Activated CD8-positive, alpha-beta T cell treated with anti-CD3 and anti-CD28 coated beads for 36 hours (primary cell): Measurements from ENCODE around the gene SUN1. TPM values are rescaled to one million over a fixed set of nuclear protein-coding genes. Genes with fewer than 3 reads are reported as not detected.

ENCODE experiments used
- ATAC-seq: fragments of 200-7000 bp; cut with Tn5 transposase; one replicate; pipeline ENCODE4 v1.10.0; 2021; ENCODE audit warnings: mild to moderate bottlenecking, moderate library complexity
- CTCF ChIA-PET: fragments of 350-600 bp; sonication (Branson Sonifier 250); formaldehyde crosslinking; loops from one replicate; lab custom pipeline; 2021; ENCODE audit warnings: antibody characterized with exemption; lab: Charles Lee
- POLR2A ChIA-PET: fragments of 350-600 bp; sonication (Branson Sonifier 250); formaldehyde crosslinking; loops from one replicate; lab custom pipeline; 2021; ENCODE audit warnings: antibody characterized with exemption; lab: Charles Lee
- DNase-seq: peaks from one replicate; pipeline ENCODE4 v3.0.0-alpha.2; 2020
- H3K27ac Mint-ChIP-seq: one replicate; pipeline ENCODE4 v1.8.0; 2021; ENCODE audit warnings: mild to moderate bottlenecking, mixed read lengths
- H3K27me3 Mint-ChIP-seq: one replicate; pipeline ENCODE4 v1.8.0; 2021; ENCODE audit warnings: mixed read lengths
- H3K36me3 Mint-ChIP-seq: one replicate; pipeline ENCODE4 v1.8.0; 2021; ENCODE audit warnings: low read depth, mixed read lengths
- H3K4me1 Mint-ChIP-seq: one replicate; pipeline ENCODE4 v1.8.0; 2021; ENCODE audit warnings: low read depth, mixed read lengths
- H3K4me3 Mint-ChIP-seq: one replicate; pipeline ENCODE4 v1.8.0; 2021; ENCODE audit warnings: mild to moderate bottlenecking, moderate library complexity, mixed read lengths
- H3K9me3 Mint-ChIP-seq: one replicate; pipeline ENCODE4 v1.8.0; 2021; ENCODE audit warnings: mixed read lengths
- intact Hi-C: fragments of 100-400 bp; cut with micrococcal nuclease; formaldehyde crosslinking; loops from one replicate; pipeline ENCODE4 v1.10.0; 2022
- total RNA-seq, 2 experiments: library from RNA; stranded (reverse); gene quantifications; one replicate each; pipeline ENCODE4 v1.2.3, GENCODE V29; 2021
- TF ChIP-seq, protein P1 (sequence below): fragments of 200-600 bp; IDR thresholded peaks from one replicate; pipeline ENCODE4 v1.8.0; 2022; ENCODE audit warnings: antibody characterized with exemption, mild to moderate bottlenecking

SUN1 gene
- total RNA-seq, 2 experiments from 2014 or later, result 71.3 to 71.6 TPM

GRCh38 chr7:886626-887487, 54.6 kb downstream of the SUN1 start:
- Mint-ChIP-seq H3K9me3 (no peaks in the 10 kb centered on the region), H3K4me1 (peaks cover 16% of the 10 kb centered on the region), H3K27me3 (no peaks in the 10 kb centered on the region), H3K27ac (no peak overlapping the region), H3K4me3 (no peak overlapping the region), H3K36me3 (peaks cover 10% of the 10 kb centered on the region)
- ChIA-PET POLR2A (interaction anchor here (0.6 to 0.9 kb wide), 2 partner anchors 55 to 82 kb away, joined by 3 read pairs; no protein-coding TSS in a partner anchor), CTCF (no interaction called here)
- DNase-seq, result no peak
- TF ChIP-seq, protein P1, sequence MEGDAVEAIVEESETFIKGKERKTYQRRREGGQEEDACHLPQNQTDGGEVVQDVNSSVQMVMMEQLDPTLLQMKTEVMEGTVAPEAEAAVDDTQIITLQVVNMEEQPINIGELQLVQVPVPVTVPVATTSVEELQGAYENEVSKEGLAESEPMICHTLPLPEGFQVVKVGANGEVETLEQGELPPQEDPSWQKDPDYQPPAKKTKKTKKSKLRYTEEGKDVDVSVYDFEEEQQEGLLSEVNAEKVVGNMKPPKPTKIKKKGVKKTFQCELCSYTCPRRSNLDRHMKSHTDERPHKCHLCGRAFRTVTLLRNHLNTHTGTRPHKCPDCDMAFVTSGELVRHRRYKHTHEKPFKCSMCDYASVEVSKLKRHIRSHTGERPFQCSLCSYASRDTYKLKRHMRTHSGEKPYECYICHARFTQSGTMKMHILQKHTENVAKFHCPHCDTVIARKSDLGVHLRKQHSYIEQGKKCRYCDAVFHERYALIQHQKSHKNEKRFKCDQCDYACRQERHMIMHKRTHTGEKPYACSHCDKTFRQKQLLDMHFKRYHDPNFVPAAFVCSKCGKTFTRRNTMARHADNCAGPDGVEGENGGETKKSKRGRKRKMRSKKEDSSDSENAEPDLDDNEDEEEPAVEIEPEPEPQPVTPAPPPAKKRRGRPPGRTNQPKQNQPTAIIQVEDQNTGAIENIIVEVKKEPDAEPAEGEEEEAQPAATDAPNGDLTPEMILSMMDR, result no peak
- no peak for ATAC-seq
- intact Hi-C loops, result no loop called here

- H3K4me3 Mint-ChIP-seq, result no peak overlapping the region
- TF ChIP-seq, protein P1, result no peak
- H3K27ac Mint-ChIP-seq, result no peak overlapping the region
- ATAC-seq (no peak), DNase-seq (no peak)
- no peaks in the 10 kb centered on the region for H3K9me3 Mint-ChIP-seq
- POLR2A ChIA-PET, result interaction anchor here (0.6 kb wide), 1 partner anchor 81 kb away, joined by 3 read pairs; no protein-coding TSS in a partner anchor
- H3K4me1 Mint-ChIP-seq, result peaks cover 15% of the 10 kb centered on the region
- H3K36me3 Mint-ChIP-seq, result peaks cover 15% of the 10 kb centered on the region
- no peaks in the 10 kb centered on the region for H3K27me3 Mint-ChIP-seq
- CTCF ChIA-PET, result no interaction called here
- intact Hi-C loops, result no loop called here
Observed at GRCh38 chr7:887488-887820, 55.2 kb downstream of the SUN1 start.

DNA sequence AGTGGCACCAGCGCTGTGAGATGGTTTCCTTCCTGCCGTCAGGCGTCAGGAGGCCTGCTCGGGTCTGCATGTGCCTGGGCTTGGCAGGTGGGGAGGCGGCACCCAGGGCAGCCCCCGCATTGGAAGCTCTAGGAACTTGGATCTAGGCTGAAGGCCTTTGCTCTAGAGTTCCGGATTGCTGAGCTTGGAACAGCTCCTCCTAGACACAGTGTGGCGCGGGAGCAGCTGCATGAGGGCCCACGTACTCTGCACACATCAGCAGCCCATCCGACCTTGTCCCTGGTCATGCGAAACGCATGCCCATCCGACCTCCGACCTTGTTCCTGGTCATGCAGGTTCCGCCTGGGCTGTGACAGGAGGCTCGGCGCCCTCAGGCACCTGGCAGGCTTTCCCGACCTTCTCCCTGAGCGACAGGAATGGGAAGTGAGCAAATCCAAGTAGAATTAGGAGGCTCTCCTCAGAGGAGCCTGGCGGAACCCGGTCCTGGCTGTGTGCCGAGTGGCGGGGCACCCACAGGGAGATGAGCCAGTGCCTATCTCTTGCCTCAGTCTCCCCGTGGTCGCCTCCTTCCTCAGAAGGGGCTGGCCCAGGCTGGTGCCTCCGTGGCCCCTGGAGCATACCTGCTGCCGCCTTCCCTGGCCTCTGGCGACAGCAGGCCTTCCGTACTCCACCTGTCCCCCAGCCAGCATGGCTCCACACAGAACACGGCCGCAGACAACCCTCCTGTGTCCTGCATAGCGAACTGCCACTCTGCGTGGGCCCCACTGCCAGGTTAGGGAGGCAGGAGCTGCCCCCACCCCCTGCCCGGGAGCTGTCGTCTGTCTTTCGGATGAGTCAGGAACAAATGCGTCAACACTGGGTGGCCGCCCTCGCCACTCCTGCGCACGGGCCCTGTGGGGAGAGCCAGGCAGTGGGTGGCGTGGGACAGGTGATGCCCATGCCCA, 56.1 kb downstream of the SUN1 start:
- CTCF ChIA-PET, result no interaction called here
- peaks cover 22% of the 10 kb centered on the region for H3K36me3 Mint-ChIP-seq

GRCh38 chr7:889025-889390, 56.7 kb downstream of the SUN1 start:
- ATAC-seq, result no peak
- no peak overlapping the region for H3K4me3 Mint-ChIP-seq
- TF ChIP-seq, protein P1, result no peak
- intact Hi-C loops, result no loop called here
- no peaks in the 10 kb centered on the region for H3K27me3 Mint-ChIP-seq
- peaks cover 8% of the 10 kb centered on the region for H3K4me1 Mint-ChIP-seq
- H3K27ac Mint-ChIP-seq, result no peak overlapping the region
- no peaks in the 10 kb centered on the region for H3K9me3 Mint-ChIP-seq
- POLR2A ChIA-PET, result no interaction called here
- DNase-seq, result no peak
- CTCF ChIA-PET, result no interaction called here
- H3K36me3 Mint-ChIP-seq, result peaks cover 26% of the 10 kb centered on the region

More for the DNA sequence above, 56.1 kb downstream of the SUN1 start:
- no peak overlapping the region for H3K27ac Mint-ChIP-seq
- intact Hi-C loops, result no loop called here
- TF ChIP-seq, protein P1, result no peak
- POLR2A ChIA-PET, result no interaction called here
- ATAC-seq (no peak), DNase-seq (no peak)
- H3K4me1 Mint-ChIP-seq, result peaks cover 9% of the 10 kb centered on the region
- no peak overlapping the region for H3K4me3 Mint-ChIP-seq
- no peaks in the 10 kb centered on the region for H3K27me3 Mint-ChIP-seq
- no peaks in the 10 kb centered on the region for H3K9me3 Mint-ChIP-seq
